Measurements from ENCODE around the gene POLE. TPM values are rescaled to one million over a fixed set of nuclear protein-coding genes. Genes with fewer than 3 reads are reported as not detected.

Gene POLE
- total RNA-seq, 1 donor = 37.4 TPM

DNA sequence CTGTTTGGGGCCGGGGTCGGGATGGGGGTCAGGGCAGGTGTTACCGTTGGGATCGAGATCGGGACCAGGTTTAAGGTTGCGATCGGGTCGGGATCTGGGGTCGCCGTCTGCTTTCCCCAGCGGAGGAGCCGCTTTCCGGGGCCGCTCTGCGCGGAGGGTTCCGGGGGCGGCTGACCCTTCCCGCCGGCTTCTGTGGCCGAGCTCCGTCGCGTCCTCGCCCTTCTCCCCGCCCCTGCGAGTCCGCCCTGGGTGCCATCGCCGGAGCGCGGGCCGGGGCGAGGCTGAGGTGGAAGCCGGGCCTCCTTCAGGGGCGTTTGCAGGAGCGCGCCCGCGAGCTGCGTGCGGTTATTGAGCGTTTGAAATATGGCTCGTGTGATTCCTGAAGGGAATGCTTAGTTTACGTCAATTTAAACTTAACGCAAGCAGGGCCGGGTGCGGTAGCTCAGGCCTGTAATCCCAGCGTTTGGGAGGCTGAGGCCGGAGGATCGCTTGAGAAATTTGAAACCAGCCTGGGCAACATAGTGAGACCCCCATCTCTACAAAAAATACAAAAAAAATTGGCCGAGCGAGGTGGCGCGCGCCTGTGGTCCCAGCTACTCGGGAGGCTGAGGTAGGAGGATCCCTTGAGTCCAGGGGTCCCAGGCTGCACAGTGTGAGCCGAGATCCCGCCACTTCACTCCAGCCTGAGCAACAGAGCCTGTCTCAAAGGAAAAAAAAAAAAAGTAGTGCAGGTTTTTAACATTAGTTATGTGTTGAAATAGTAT, 24.1 kb upstream of the POLE start:
- DNase-seq (ENCODE audit: low read depth) = peak; percentile 23

DNA sequence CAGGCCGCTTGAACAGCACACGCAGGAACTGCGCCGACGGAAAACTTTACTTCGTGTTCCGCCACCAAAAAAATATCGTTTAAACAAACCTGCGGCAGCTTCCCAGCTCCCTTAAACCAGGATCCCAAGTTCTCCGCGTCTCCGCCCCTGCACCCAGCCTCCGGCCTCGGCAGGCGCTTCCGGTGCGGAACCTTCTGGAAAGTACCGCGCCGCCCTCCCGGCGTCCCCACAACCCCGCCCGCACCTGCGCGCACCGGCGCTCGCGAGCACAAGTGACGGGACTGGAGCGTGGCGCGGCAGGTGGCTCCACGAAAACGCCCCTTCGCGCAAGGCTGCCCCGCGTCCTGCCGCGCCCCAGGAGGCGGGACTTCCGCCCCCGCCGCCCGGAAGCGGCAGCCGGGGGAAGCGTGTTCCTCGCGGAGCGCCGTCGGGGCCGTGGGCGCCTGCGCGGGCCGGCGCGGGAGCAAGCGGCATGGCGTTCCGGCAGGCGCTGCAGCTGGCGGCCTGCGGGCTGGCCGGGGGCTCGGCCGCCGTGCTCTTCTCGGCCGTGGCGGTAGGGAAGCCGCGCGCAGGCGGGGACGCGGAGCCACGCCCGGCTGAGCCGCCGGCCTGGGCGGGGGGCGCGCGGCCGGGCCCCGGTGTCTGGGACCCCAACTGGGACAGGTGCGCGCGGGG, 23.4 kb upstream of the POLE start, which contains the start of gene PGAM5:
Gene PGAM5 (plus strand): TSS at position 438 of the 675 bp plus-strand sequence. CDS start 35 bp downstream, at position 473.
- DNase-seq (ENCODE audit: low read depth) = peak; percentile 64
- H3K4me3 ChIP-seq (ENCODE audit: low read depth, low read length) = peak within 1 kb of the TSS; percentile 85
- TF ChIP-seq, protein P1, sequence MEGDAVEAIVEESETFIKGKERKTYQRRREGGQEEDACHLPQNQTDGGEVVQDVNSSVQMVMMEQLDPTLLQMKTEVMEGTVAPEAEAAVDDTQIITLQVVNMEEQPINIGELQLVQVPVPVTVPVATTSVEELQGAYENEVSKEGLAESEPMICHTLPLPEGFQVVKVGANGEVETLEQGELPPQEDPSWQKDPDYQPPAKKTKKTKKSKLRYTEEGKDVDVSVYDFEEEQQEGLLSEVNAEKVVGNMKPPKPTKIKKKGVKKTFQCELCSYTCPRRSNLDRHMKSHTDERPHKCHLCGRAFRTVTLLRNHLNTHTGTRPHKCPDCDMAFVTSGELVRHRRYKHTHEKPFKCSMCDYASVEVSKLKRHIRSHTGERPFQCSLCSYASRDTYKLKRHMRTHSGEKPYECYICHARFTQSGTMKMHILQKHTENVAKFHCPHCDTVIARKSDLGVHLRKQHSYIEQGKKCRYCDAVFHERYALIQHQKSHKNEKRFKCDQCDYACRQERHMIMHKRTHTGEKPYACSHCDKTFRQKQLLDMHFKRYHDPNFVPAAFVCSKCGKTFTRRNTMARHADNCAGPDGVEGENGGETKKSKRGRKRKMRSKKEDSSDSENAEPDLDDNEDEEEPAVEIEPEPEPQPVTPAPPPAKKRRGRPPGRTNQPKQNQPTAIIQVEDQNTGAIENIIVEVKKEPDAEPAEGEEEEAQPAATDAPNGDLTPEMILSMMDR (IDR thresholded peaks at IDR 0.05; ENCODE audit: insufficient read depth, low read length) = no peak

More for the DNA sequence above, 24.1 kb upstream of the POLE start:
- TF ChIP-seq, protein P1 (IDR thresholded peaks at IDR 0.05; ENCODE audit: insufficient read depth, low read length) = no peak
- H3K4me3 ChIP-seq (ENCODE audit: low read depth, low read length) = peak overlapping the region; percentile 85

DNA sequence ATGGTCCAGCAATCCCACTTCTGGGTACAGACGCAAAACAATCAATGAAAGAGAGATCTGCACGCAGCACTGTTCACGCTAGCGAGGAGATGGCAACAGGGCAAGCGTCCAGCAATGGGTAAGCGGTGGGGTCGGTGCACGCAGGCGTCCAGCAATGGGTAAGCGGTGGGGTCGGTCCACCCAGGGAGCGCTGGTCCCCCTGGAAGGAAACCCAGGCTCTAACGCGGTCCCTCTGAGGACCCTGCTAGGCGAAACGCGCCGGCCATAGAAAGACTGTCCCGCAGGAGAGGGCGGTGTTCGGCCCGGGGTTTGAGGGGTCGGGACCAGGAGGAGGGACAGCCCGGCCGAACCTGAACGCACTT, 22.9 kb upstream of the POLE start:
- DNase-seq (ENCODE audit: low read depth) = no peak
- TF ChIP-seq, protein P1 (IDR thresholded peaks at IDR 0.05; ENCODE audit: insufficient read depth, low read length) = no peak
- peak overlapping the region; percentile 85 for H3K4me3 ChIP-seq (ENCODE audit: low read depth, low read length)

DNA sequence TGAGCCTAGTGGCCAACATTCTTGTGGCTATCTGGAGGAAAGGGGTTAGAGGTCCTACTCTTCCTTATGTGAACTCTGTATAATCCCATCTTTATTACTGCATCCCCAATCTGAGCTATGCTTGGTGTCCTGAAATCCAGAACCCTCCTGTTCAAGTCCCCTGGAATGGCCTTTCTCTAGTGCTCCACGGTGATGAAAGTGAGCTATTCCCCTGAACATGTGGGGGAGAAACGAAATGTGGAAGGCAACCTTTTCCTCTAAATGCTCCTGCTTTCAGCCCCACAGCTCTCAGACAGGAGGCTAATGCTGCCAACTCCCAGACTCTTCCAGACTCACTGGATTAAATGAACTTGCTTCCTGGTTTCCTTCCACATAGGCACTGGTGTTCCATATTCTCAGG, 21.0 kb upstream of the POLE start:
- H3K4me3 ChIP-seq (ENCODE audit: low read depth, low read length) = no peak overlapping the region
- no peak for DNase-seq (ENCODE audit: low read depth)
- TF ChIP-seq, protein P1 (IDR thresholded peaks at IDR 0.05; ENCODE audit: insufficient read depth, low read length) = no peak

DNA sequence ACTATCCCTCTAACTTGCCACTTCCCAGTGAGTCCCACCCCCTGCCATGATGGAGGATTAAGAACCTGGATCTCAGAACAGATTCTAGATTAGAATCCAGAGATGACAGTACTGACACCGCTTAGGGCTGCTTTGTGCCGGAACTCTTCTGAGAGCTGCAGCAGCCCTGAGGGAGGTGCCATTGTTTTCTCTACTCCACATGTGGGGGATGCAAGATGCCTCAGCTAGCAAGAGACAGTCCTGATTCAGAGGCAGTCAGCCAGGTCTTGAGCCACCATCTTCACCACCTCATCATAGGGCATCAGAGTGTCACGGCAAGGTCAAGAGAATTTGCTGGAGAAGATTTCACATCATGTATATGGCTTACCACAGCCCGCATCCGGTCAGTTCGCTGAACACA, 20.1 kb upstream of the POLE start:
- TF ChIP-seq, protein P1 (IDR thresholded peaks at IDR 0.05; ENCODE audit: insufficient read depth, low read length) = no peak
- DNase-seq (ENCODE audit: low read depth) = no peak
- H3K4me3 ChIP-seq (ENCODE audit: low read depth, low read length) = no peak overlapping the region

DNA sequence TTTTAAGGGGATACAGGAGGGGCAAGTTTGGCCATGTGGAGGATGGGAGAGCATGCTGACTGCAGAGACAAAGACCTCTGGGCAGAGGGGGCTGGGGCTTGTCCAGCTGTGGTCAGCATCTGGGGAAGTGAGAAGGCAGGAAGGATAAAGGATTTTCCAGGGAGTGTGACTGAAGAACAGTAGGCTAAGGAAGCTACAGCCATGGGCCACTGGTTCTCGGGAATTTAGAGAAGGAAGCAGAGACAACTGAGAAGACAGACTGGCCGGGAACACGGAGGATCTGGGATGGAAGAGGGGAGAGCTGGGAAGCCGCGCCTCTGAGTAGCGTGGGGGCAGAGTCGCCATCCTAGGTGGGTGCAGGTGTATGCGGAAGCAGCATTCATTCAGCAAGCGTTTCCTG, 16.5 kb upstream of the POLE start:
- H3K4me3 ChIP-seq (ENCODE audit: low read depth, low read length) = no peak overlapping the region
- no peak for DNase-seq (ENCODE audit: low read depth)
- TF ChIP-seq, protein P1 (IDR thresholded peaks at IDR 0.05; ENCODE audit: insufficient read depth, low read length) = no peak

Data from fibroblast of the aortic adventitia (primary cell).